Measurements from ENCODE around the gene CPA5.

DNA sequence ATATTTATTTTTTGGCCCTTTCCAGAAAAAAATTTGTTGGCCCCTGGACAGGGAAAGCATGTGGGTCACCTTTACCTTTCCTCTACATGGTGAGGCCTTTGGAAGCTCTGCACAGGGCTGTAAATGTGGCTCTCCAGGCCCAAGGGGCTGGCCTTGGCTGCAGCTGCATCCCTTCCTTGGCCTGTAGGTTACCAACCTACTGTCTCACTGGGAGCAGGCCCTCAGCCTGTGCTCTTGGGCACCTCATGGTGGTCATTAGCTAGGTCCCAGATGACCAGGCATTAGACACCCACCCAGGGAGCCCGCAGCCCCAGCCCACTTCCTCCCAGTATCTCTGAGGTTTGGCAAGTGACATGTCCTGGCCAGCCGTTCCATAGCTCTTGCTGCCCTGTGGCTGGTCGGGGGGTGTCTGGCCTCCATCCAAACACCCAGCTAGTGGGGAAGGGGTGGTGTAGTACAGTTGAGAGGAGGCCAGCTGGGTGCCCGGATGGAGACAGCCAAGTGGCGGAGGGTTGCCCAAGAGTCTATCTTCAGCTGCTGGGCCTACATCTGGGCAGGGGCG lies 7.1 kb upstream of the CPA5 start:
- no peak for TF ChIP-seq CREB1 (IDR thresholded peaks at IDR 0.05)
- TF ChIP-seq POLR2A (IDR thresholded peaks at IDR 0.05; ENCODE audit: control extremely low read depth in 1 of 2, low read depth in 2 of 2, low read length in 2 of 2), result no peak
- TF ChIP-seq, protein P1, sequence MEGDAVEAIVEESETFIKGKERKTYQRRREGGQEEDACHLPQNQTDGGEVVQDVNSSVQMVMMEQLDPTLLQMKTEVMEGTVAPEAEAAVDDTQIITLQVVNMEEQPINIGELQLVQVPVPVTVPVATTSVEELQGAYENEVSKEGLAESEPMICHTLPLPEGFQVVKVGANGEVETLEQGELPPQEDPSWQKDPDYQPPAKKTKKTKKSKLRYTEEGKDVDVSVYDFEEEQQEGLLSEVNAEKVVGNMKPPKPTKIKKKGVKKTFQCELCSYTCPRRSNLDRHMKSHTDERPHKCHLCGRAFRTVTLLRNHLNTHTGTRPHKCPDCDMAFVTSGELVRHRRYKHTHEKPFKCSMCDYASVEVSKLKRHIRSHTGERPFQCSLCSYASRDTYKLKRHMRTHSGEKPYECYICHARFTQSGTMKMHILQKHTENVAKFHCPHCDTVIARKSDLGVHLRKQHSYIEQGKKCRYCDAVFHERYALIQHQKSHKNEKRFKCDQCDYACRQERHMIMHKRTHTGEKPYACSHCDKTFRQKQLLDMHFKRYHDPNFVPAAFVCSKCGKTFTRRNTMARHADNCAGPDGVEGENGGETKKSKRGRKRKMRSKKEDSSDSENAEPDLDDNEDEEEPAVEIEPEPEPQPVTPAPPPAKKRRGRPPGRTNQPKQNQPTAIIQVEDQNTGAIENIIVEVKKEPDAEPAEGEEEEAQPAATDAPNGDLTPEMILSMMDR (IDR thresholded peaks at IDR 0.05; ENCODE audit: control extremely low read depth in 1 of 3, insufficient read depth in 1 of 3, low read depth in 1 of 3, low read length in 3 of 3), result peak in 1 of 3 experiments; percentile 25; a peak in 1 of 4 replicates
- no peak for TF ChIP-seq TAF1 (IDR thresholded peaks at IDR 0.05; ENCODE audit: low read depth, low read length)
- TF ChIP-seq, protein P2, sequence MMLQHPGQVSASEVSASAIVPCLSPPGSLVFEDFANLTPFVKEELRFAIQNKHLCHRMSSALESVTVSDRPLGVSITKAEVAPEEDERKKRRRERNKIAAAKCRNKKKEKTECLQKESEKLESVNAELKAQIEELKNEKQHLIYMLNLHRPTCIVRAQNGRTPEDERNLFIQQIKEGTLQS (IDR thresholded peaks at IDR 0.05; ENCODE audit: insufficient read depth, low read depth, low read length), result no peak
- no peak for TF ChIP-seq EP300 (IDR thresholded peaks at IDR 0.05; ENCODE audit: borderline replicate concordance in 1 of 2, low read depth in 2 of 2, low read length in 2 of 2)
- no peak for TF ChIP-seq GABPA (IDR thresholded peaks at IDR 0.05; ENCODE audit: borderline replicate concordance, insufficient read depth, low read length)
- no peak for TF ChIP-seq JUN (IDR thresholded peaks at IDR 0.05; ENCODE audit: low read depth, low read length)
- no peak for TF ChIP-seq KDM1A (IDR thresholded peaks at IDR 0.05; ENCODE audit: borderline replicate concordance, low read length)
- no peak for TF ChIP-seq ZNF274 (IDR thresholded peaks at IDR 0.05; ENCODE audit: borderline replicate concordance, extremely low read depth, low read length)
- TF ChIP-seq, protein P3, sequence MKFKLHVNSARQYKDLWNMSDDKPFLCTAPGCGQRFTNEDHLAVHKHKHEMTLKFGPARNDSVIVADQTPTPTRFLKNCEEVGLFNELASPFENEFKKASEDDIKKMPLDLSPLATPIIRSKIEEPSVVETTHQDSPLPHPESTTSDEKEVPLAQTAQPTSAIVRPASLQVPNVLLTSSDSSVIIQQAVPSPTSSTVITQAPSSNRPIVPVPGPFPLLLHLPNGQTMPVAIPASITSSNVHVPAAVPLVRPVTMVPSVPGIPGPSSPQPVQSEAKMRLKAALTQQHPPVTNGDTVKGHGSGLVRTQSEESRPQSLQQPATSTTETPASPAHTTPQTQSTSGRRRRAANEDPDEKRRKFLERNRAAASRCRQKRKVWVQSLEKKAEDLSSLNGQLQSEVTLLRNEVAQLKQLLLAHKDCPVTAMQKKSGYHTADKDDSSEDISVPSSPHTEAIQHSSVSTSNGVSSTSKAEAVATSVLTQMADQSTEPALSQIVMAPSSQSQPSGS (IDR thresholded peaks at IDR 0.05; ENCODE audit: low read length), result no peak
- TF ChIP-seq JUND (IDR thresholded peaks at IDR 0.05; ENCODE audit: low read length), result no peak

All from H1 (cell line).